ENCODE data around the gene NSMF. TPM values are rescaled to one million over a fixed set of nuclear protein-coding genes. Genes with fewer than 3 reads are reported as not detected.

NSMF gene
- total and polyA plus RNA-seq, 2 donors from 2014 or later (not counting 2 experiments from before 2014, with no cell fraction given): 28.9 to 30.5 TPM

Other genes with a start within 250 kb of the NSMF start
- gene RNF208, start 237.1 kb downstream of the NSMF start, total RNA-seq: 0.18 and 0.41 TPM in 2 replicates
- gene RNF208, start 237.1 kb downstream of the NSMF start, polyA plus RNA-seq: 1.2 and 1.6 TPM in 2 replicates
- gene CYSRT1, start 234.2 kb downstream of the NSMF start, total RNA-seq: 0.92 and 1.2 TPM in 2 replicates
- 1.0 and 1.4 TPM in 2 replicates for gene CYSRT1, start 234.2 kb downstream of the NSMF start, polyA plus RNA-seq
- gene RNF224, start 231.8 kb downstream of the NSMF start, total RNA-seq: not detected in 2 replicates
- gene RNF224, start 231.8 kb downstream of the NSMF start, polyA plus RNA-seq: not detected in 2 replicates
- not detected in 2 replicates for gene SLC34A3, start 228.4 kb downstream of the NSMF start, total RNA-seq
- not detected in 2 replicates for gene SLC34A3, start 228.4 kb downstream of the NSMF start, polyA plus RNA-seq
- gene TUBB4B, start 218.0 kb downstream of the NSMF start, total RNA-seq: 766 and 947 TPM in 2 replicates
- gene TUBB4B, start 218.0 kb downstream of the NSMF start, polyA plus RNA-seq: 1,088 and 1,242 TPM in 2 replicates
- gene STPG3, start 208.0 kb downstream of the NSMF start, total RNA-seq: not detected in 2 replicates
- gene STPG3, start 208.0 kb downstream of the NSMF start, polyA plus RNA-seq: not detected in 2 replicates
- 47.5 and 51.3 TPM in 2 replicates for gene NELFB, start 204.0 kb downstream of the NSMF start, total RNA-seq
- gene NELFB, start 204.0 kb downstream of the NSMF start, polyA plus RNA-seq: 50.3 and 54.3 TPM in 2 replicates
- 15.8 and 19.9 TPM in 2 replicates for gene TOR4A, start 181.6 kb downstream of the NSMF start, total RNA-seq
- gene TOR4A, start 181.6 kb downstream of the NSMF start, polyA plus RNA-seq: 11.8 and 15.7 TPM in 2 replicates
- gene NRARP, start 157.1 kb downstream of the NSMF start, total RNA-seq: 0.81 and 1.1 TPM in 2 replicates
- 0.76 and 0.96 TPM in 2 replicates for gene NRARP, start 157.1 kb downstream of the NSMF start, polyA plus RNA-seq
- 4.5 and 5.5 TPM in 2 replicates for gene EXD3, start 36.2 kb downstream of the NSMF start, total RNA-seq
- 6.8 and 8.1 TPM in 2 replicates for gene EXD3, start 36.2 kb downstream of the NSMF start, polyA plus RNA-seq
- gene NOXA1, start 35.9 kb downstream of the NSMF start, total RNA-seq: 0.39 and 0.88 TPM in 2 replicates
- 0.50 and 0.91 TPM in 2 replicates for gene NOXA1, start 35.9 kb downstream of the NSMF start, polyA plus RNA-seq
- not detected in 2 replicates for gene ENTPD8, start 18.0 kb downstream of the NSMF start, total RNA-seq
- not detected in 2 replicates for gene ENTPD8, start 18.0 kb downstream of the NSMF start, polyA plus RNA-seq
- 0.07 and 0.10 TPM in 2 replicates for gene PNPLA7, start 91.1 kb upstream of the NSMF start, total RNA-seq
- 0.04 and 0.19 TPM in 2 replicates for gene PNPLA7, start 91.1 kb upstream of the NSMF start, polyA plus RNA-seq
- 53.2 and 55.8 TPM in 2 replicates for gene MRPL41, start 92.5 kb upstream of the NSMF start, total RNA-seq
- 80.9 and 88.0 TPM in 2 replicates for gene MRPL41, start 92.5 kb upstream of the NSMF start, polyA plus RNA-seq
- 29.6 and 30.2 TPM in 2 replicates for gene DPH7, start 119.6 kb upstream of the NSMF start, total RNA-seq
- gene DPH7, start 119.6 kb upstream of the NSMF start, polyA plus RNA-seq: 27.2 and 28.9 TPM in 2 replicates
- gene ZMYND19, start 131.2 kb upstream of the NSMF start, total RNA-seq: 41.8 and 56.1 TPM in 2 replicates
- gene ZMYND19, start 131.2 kb upstream of the NSMF start, polyA plus RNA-seq: 51.4 and 64.6 TPM in 2 replicates
- 72.3 and 81.9 TPM in 2 replicates for gene ARRDC1, start 146.4 kb upstream of the NSMF start, total RNA-seq
- gene ARRDC1, start 146.4 kb upstream of the NSMF start, polyA plus RNA-seq: 103 and 119 TPM in 2 replicates
- 38.1 and 45.3 TPM in 2 replicates for gene EHMT1, start 159.7 kb upstream of the NSMF start, total RNA-seq
- gene EHMT1, start 159.7 kb upstream of the NSMF start, polyA plus RNA-seq: 20.2 and 22.8 TPM in 2 replicates

Measured in foreskin keratinocyte (primary cell).